ENCODE measurements around the gene ABHD14A.

GRCh38 chr3:52010431-52010830 is 35.6 kb downstream of the ABHD14A start:
- TF ChIP-seq CTCF (IDR thresholded peaks at IDR 0.05; ENCODE audit: low read depth, low read length) (no peak), EZH2phosphoT487 (IDR thresholded peaks at IDR 0.05; ENCODE audit: low read depth) (no peak)

Measured in OCI-LY3 (cell line).